ENCODE data around the gene BCL3. TPM values are rescaled to one million over a fixed set of nuclear protein-coding genes. Genes with fewer than 3 reads are reported as not detected.

Gene BCL3
- polyA plus RNA-seq, 1 donor (not counting 4 experiments of a cell fraction or from before 2014, with no cell fraction given) = 1.1 TPM

- dilution Hi-C loops (cut with MboI; ENCODE audit: extremely low pct_ligation_motif_present, low sequenced_read_pairs) = no loop called here
- Histone ChIP-seq H4K20me1 (ENCODE audit: control insufficient read depth, extremely low read depth, insufficient read depth, low read length) (no peaks in the 10 kb centered on the region), H3K36me3 (ENCODE audit: control insufficient read depth in 2 of 2, extremely low read depth in 1 of 2, insufficient read depth in 2 of 2, low read length in 2 of 2) (peaks cover 24 to 27% of the 10 kb centered on the region in 2 experiments), H3K9me3 (ENCODE audit: control insufficient read depth, low read depth, low read length) (no peaks in the 10 kb centered on the region), H3K4me2 (ENCODE audit: control insufficient read depth, extremely low read depth, insufficient read depth, low read depth, low read length) (peak overlapping the region; percentile 93), H3K27ac (ENCODE audit: control insufficient read depth, insufficient read depth, low read length) (peak overlapping the region; percentile 83), H3K9me1 (ENCODE audit: control insufficient read depth, extremely low read depth, insufficient read depth, low read length) (peaks cover 2% of the 10 kb centered on the region), H3K79me2 (ENCODE audit: control insufficient read depth, insufficient read depth, low read length) (peaks cover 7% of the 10 kb centered on the region), H3K4me1 (ENCODE audit: control insufficient read depth, extremely low read depth, insufficient read depth, low read length) (peaks cover 30% of the 10 kb centered on the region), H3K9ac (ENCODE audit: control insufficient read depth, extremely low read depth, insufficient read depth, low read length) (peak overlapping the region; percentile 77), H3K27me3 (ENCODE audit: control insufficient read depth, extremely low read depth, insufficient read depth, low read length) (no peaks in the 10 kb centered on the region), H2AFZ (ENCODE audit: control insufficient read depth, low read length) (no peak overlapping the region), H3K4me3 (ENCODE audit: control insufficient read depth in 2 of 3, extremely low read depth in 1 of 3, insufficient read depth in 2 of 3, low read depth in 1 of 3, low read length in 3 of 3) (peak overlapping the region; percentile 28 to 62 (median 58))
- no peak for FAIRE-seq
- TF ChIP-seq CTCF (optimal IDR thresholded peaks at IDR 0.05 in 1 of 3, IDR thresholded peaks at IDR 0.05 in 1 of 3, conservative IDR thresholded peaks at IDR 0.05 in 1 of 3; ENCODE audit: extremely low read depth in 1 of 3, insufficient read depth in 2 of 3, low read length in 3 of 3) (no peak), EZH2 (IDR thresholded peaks at IDR 0.05; ENCODE audit: low read length) (no peak)
- DNase-seq (ENCODE audit: low read depth, low spot score) = no peak
These were observed 6.2 kb downstream of the BCL3 start for GRCh38 chr19:44754750-44755080.

- Histone ChIP-seq H3K4me1 (ENCODE audit: control insufficient read depth, extremely low read depth, insufficient read depth, low read length) (peaks cover 26% of the 10 kb centered on the region), H3K36me3 (ENCODE audit: control insufficient read depth in 2 of 2, extremely low read depth in 1 of 2, insufficient read depth in 2 of 2, low read length in 2 of 2) (peaks cover 23 to 27% of the 10 kb centered on the region in 2 experiments), H3K4me2 (ENCODE audit: control insufficient read depth, extremely low read depth, insufficient read depth, low read depth, low read length) (peak overlapping the region; percentile 93), H3K27me3 (ENCODE audit: control insufficient read depth, extremely low read depth, insufficient read depth, low read length) (no peaks in the 10 kb centered on the region), H3K9me1 (ENCODE audit: control insufficient read depth, extremely low read depth, insufficient read depth, low read length) (no peaks in the 10 kb centered on the region), H3K9me3 (ENCODE audit: control insufficient read depth, low read depth, low read length) (no peaks in the 10 kb centered on the region), H3K4me3 (ENCODE audit: control insufficient read depth in 2 of 3, extremely low read depth in 1 of 3, insufficient read depth in 2 of 3, low read depth in 1 of 3, low read length in 3 of 3) (no peak overlapping the region), H3K27ac (ENCODE audit: control insufficient read depth, insufficient read depth, low read length) (no peak overlapping the region), H4K20me1 (ENCODE audit: control insufficient read depth, extremely low read depth, insufficient read depth, low read length) (no peaks in the 10 kb centered on the region), H3K9ac (ENCODE audit: control insufficient read depth, extremely low read depth, insufficient read depth, low read length) (peak overlapping the region; percentile 77), H2AFZ (ENCODE audit: control insufficient read depth, low read length) (no peak overlapping the region), H3K79me2 (ENCODE audit: control insufficient read depth, insufficient read depth, low read length) (peaks cover 3% of the 10 kb centered on the region)
- TF ChIP-seq EZH2 (IDR thresholded peaks at IDR 0.05; ENCODE audit: low read length) (no peak), CTCF (optimal IDR thresholded peaks at IDR 0.05 in 1 of 3, IDR thresholded peaks at IDR 0.05 in 1 of 3, conservative IDR thresholded peaks at IDR 0.05 in 1 of 3; ENCODE audit: extremely low read depth in 1 of 3, insufficient read depth in 2 of 3, low read length in 3 of 3) (no peak)
- dilution Hi-C loops (cut with MboI; ENCODE audit: extremely low pct_ligation_motif_present, low sequenced_read_pairs) = no loop called here
- no peak for DNase-seq (ENCODE audit: low read depth, low spot score)
- peak; percentile 36 for FAIRE-seq
These were observed 6.7 kb downstream of the BCL3 start for GRCh38 chr19:44755219-44755618.
